SK-N-MC (cell line): Measurements from ENCODE around the gene TBRG1.

Experiments
- EZH2 ChIP-seq: fragments of 200-600 bp; sonication (generic); IDR thresholded peaks from one replicate; pipeline ENCODE4 v1.6.1; 2017; ENCODE audit warnings: antibody characterized with exemption
- POLR2AphosphoS5 ChIP-seq: IDR thresholded peaks from 2 replicates; pipeline ENCODE4 v1.6.1; 2012; ENCODE audit warnings: mild to moderate bottlenecking, low read depth, low read length, borderline replicate concordance

- TF ChIP-seq EZH2 (no peak), POLR2AphosphoS5 (no peak)
Measured at GRCh38 chr11:124591430-124591829, 31.2 kb upstream of the TBRG1 start.
